Tibial artery (tissue), 4 donors: ENCODE data around the gene PCDHGA4.

Experiments used
- DNase-seq, 2 donors: peaks; one replicate each; pipeline ENCODE4 v3.0.0-alpha.2; 2019
- H3K27ac ChIP-seq, 2 donors: fragments of 200-600 bp; sonication (generic) in 1 of 2; 1 replicate in 1 of 2; 2 replicates in 1 of 2; pipeline ENCODE4 v1.5.1; 2018 to 2019; ENCODE audit warnings: mild to moderate bottlenecking in 1 of 2
- H3K27me3 ChIP-seq, 2 donors: fragments of 200-600 bp; sonication (generic) in 1 of 2; one replicate each; pipeline versions ENCODE4 v1.5.1 to v1.6.0; 2016 to 2019
- H3K36me3 ChIP-seq, 3 donors: fragments of 200-600 bp; sonication (generic) in 2 of 3; one replicate each; pipeline ENCODE4 v1.5.1; 2016 to 2019; ENCODE audit warnings: mild to moderate bottlenecking in 2 of 3
- H3K4me1 ChIP-seq, 4 donors: fragments of 200-600 bp; sonication (generic) in 2 of 4; 1 replicate in 3 of 4; 2 replicates in 1 of 4; pipeline ENCODE4 v1.5.1; 2016 to 2019
- H3K4me3 ChIP-seq, 2 donors: fragments of 200-600 bp; sonication (generic) in 1 of 2; 1 replicate in 1 of 2; 2 replicates in 1 of 2; pipeline ENCODE4 v1.5.1; 2018 to 2019; ENCODE audit warnings: mild to moderate bottlenecking in 2 of 2
- H3K9me3 ChIP-seq, 3 donors: fragments of 200-600 bp; sonication (generic) in 1 of 3; one replicate each; pipeline ENCODE4 v1.5.1; 2016 to 2019
- CTCF ChIP-seq, 2 experiments: fragments of 200-600 bp in 1 of 2; fragments of 450-650 bp in 1 of 2; IDR thresholded peaks; one replicate each; pipeline ENCODE4 v1.5.1; 2017 to 2019; ENCODE audit warnings: antibody characterized with exemption in 2 of 2, mild to moderate bottlenecking in 1 of 2, moderate library complexity in 1 of 2
- intact Hi-C: fragments of 100-400 bp; cut with DNase I; formaldehyde crosslinking; loops from one replicate; pipeline ENCODE4 v1.15.0; 2023; ENCODE audit warnings: low total_unique reads

The PCDHGA4 gene

GRCh38 chr5:141320225-141321169, 34.3 kb upstream of the PCDHGA4 start, which contains the start of gene TAF7:
TAF7 (minus strand) TSS chr5:141320784; CDS start chr5:141320044, 740 bp downstream.
- intact Hi-C loops, result loop anchor here (5.0 to 10.0 kb wide), 2 partner anchors 94 to 242 kb away; partner anchors contain the start of genes PCDHGA10 and PCDHGB7
- Histone ChIP-seq H3K4me3 (peak within 1 kb of the TSS; percentile 69 to 71), H3K27ac (peak within 1 kb of the TSS; percentile 85 to 89), H3K27me3 (no peaks in the 10 kb centered on the region), H3K9me3 (peaks cover 14 to 58% (median 41%) of the 10 kb centered on the region in 3 donors), H3K4me1 (peaks cover 0 to 12% (median 3%) of the 10 kb centered on the region in 4 donors), H3K36me3 (peaks cover 42 to 45% (median 45%) of the 10 kb centered on the region in 3 donors)
- TF ChIP-seq CTCF (IDR thresholded peaks at IDR 0.05), result peak; percentile 69 to 78
- peak; percentile 81 to 91 for DNase-seq

GRCh38 chr5:141322261-141322660, 32.6 kb upstream of the PCDHGA4 start:
- peaks cover 0 to 16% (median 3%) of the 10 kb centered on the region in 4 donors for H3K4me1 ChIP-seq
- TF ChIP-seq CTCF (IDR thresholded peaks at IDR 0.05), result no peak
- peaks cover 11 to 46% (median 31%) of the 10 kb centered on the region in 3 donors for H3K9me3 ChIP-seq
- H3K27ac ChIP-seq, result no peak overlapping the region
- H3K27me3 ChIP-seq, result no peaks in the 10 kb centered on the region
- no peak for DNase-seq
- no peak overlapping the region for H3K4me3 ChIP-seq
- H3K36me3 ChIP-seq, result peaks cover 24 to 28% (median 27%) of the 10 kb centered on the region in 3 donors
- intact Hi-C loops, result loop anchor here (5.0 to 10.0 kb wide), 2 partner anchors 93 to 240 kb away; partner anchors contain the start of genes PCDHGA10 and PCDHGB7

- Histone ChIP-seq H3K4me3 (peak overlapping the region; percentile 50 to 55), H3K4me1 (peaks cover 0 to 7% (median 2%) of the 10 kb centered on the region in 4 donors), H3K27me3 (no peaks in the 10 kb centered on the region), H3K36me3 (peaks cover 0 to 19% (median 12%) of the 10 kb centered on the region in 3 donors), H3K27ac (peak overlapping the region; percentile 73 to 74), H3K9me3 (peaks cover 4 to 57% (median 31%) of the 10 kb centered on the region in 3 donors)
- peak; percentile 47 to 57 for TF ChIP-seq CTCF (IDR thresholded peaks at IDR 0.05)
- peak; percentile 52 to 82 for DNase-seq
- intact Hi-C loops, result loop anchor here (10.0 kb wide), 1 partner anchor 89 kb away; the partner anchor contains the start of genes PCDHGA10 and PCDHGB7
Measured at GRCh38 chr5:141326088-141326854, 28.6 kb upstream of the PCDHGA4 start.

- DNase-seq, result no peak
- H3K27ac ChIP-seq, result no peak overlapping the region
- TF ChIP-seq CTCF (IDR thresholded peaks at IDR 0.05), result no peak
- no peak overlapping the region for H3K4me3 ChIP-seq
- H3K36me3 ChIP-seq, result peaks cover 0 to 26% (median 15%) of the 10 kb centered on the region in 3 donors
- intact Hi-C loops, result loop anchor here (10.0 kb wide), 1 partner anchor 87 kb away; the partner anchor contains the start of genes PCDHGA10 and PCDHGB7
- H3K27me3 ChIP-seq, result no peaks in the 10 kb centered on the region
- H3K4me1 ChIP-seq, result peaks cover 0 to 4% (median 0%) of the 10 kb centered on the region in 4 donors
- peaks cover 5 to 65% (median 50%) of the 10 kb centered on the region in 3 donors for H3K9me3 ChIP-seq
Measured at GRCh38 chr5:141328231-141328630, 26.6 kb upstream of the PCDHGA4 start.
